ENCODE measurements around the gene FIBP. TPM values are rescaled to one million over a fixed set of nuclear protein-coding genes. Genes with fewer than 3 reads are reported as not detected.

FIBP gene
- total RNA-seq, 1 experiment from 2014 or later: 80.8 TPM

DNA sequence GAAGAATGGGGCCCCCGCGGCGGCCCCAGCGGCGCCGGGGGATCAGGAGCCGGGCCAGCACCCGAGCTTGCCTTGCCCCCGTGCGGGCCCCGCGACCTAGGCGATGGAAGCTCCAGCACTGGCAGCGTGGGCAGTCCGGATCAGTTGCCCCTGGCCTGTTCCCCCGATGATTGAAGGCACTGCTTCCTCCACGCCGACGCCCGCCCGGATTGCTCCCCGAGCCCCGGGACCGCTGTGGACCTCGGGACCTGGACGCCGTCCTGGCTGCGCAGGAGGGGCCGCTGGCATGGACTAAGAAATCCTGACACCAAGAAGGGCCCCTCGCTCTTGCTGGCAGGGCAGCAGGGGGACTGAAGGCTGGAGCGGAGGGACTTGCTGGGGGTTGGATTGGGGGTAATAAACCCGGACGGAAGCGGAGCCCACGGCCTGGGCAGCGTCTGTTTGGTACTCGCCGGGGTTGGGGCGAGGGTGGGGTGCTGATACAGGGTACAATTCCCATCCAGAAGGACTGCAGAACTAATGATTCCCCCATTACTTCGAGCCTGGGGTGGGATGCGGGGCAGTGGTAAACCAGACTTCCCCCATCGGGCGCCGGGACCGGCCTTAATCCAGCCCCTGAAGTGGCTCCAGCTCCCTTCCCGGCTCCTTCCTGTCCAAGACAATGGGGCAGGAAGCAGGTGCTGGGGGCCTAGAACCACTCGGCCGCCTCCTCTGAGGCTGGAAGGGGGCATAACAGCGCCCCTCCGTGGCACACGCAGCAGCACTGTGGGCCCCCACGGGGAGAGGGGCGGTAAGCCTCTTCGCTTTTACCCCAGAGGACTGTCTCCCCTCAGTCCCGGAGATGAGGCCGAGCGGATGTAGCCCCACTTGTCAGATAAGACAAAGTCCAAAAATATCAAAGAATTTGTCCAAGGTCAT is 3.2 kb upstream of the FIBP start:
- H3K27me3 Mint-ChIP-seq (ENCODE audit: insufficient read depth, unreplicated experiment): no peaks in the 10 kb centered on the region
- DNase-seq (ENCODE audit: unreplicated experiment): peak; percentile 41
- peak overlapping the region; percentile 90 for H3K27ac Mint-ChIP-seq (ENCODE audit: low read depth, unreplicated experiment)
- TF ChIP-seq, protein P1, sequence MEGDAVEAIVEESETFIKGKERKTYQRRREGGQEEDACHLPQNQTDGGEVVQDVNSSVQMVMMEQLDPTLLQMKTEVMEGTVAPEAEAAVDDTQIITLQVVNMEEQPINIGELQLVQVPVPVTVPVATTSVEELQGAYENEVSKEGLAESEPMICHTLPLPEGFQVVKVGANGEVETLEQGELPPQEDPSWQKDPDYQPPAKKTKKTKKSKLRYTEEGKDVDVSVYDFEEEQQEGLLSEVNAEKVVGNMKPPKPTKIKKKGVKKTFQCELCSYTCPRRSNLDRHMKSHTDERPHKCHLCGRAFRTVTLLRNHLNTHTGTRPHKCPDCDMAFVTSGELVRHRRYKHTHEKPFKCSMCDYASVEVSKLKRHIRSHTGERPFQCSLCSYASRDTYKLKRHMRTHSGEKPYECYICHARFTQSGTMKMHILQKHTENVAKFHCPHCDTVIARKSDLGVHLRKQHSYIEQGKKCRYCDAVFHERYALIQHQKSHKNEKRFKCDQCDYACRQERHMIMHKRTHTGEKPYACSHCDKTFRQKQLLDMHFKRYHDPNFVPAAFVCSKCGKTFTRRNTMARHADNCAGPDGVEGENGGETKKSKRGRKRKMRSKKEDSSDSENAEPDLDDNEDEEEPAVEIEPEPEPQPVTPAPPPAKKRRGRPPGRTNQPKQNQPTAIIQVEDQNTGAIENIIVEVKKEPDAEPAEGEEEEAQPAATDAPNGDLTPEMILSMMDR (IDR thresholded peaks at IDR 0.05; ENCODE audit: unreplicated experiment): no peak
- CTCF ChIA-PET: interaction anchor here (0.6 to 9.0 kb wide), 9 partner anchors 9 to 124 kb away, joined by 3 to 203 read pairs (median 5); partner anchors contain the start of gene FOSL1
- intact Hi-C loops (cut with micrococcal nuclease): loop anchor here (1.0 kb wide), 1 partner anchor 20 kb away; no protein-coding TSS in a partner anchor
- peak overlapping the region; percentile 90 for H3K4me3 Mint-ChIP-seq (ENCODE audit: unreplicated experiment)
- BruUV-seq (replicated peaks): TSS peak; percentile 68
- peaks cover 41% of the 10 kb centered on the region for H3K4me1 Mint-ChIP-seq (ENCODE audit: insufficient read depth, unreplicated experiment)
- POLR2A ChIA-PET: interaction anchor here (0.6 to 9.9 kb wide), 31 partner anchors 8 to 877 kb away, joined by 3 to 222 read pairs (median 5); partner anchors contain the start of genes BANF1, C11orf68, CFL1 and EIF1AD
- H3K9me3 Mint-ChIP-seq (ENCODE audit: unreplicated experiment): no peaks in the 10 kb centered on the region
- peaks cover 72% of the 10 kb centered on the region for H3K36me3 Mint-ChIP-seq (ENCODE audit: insufficient read depth, unreplicated experiment)

DNA sequence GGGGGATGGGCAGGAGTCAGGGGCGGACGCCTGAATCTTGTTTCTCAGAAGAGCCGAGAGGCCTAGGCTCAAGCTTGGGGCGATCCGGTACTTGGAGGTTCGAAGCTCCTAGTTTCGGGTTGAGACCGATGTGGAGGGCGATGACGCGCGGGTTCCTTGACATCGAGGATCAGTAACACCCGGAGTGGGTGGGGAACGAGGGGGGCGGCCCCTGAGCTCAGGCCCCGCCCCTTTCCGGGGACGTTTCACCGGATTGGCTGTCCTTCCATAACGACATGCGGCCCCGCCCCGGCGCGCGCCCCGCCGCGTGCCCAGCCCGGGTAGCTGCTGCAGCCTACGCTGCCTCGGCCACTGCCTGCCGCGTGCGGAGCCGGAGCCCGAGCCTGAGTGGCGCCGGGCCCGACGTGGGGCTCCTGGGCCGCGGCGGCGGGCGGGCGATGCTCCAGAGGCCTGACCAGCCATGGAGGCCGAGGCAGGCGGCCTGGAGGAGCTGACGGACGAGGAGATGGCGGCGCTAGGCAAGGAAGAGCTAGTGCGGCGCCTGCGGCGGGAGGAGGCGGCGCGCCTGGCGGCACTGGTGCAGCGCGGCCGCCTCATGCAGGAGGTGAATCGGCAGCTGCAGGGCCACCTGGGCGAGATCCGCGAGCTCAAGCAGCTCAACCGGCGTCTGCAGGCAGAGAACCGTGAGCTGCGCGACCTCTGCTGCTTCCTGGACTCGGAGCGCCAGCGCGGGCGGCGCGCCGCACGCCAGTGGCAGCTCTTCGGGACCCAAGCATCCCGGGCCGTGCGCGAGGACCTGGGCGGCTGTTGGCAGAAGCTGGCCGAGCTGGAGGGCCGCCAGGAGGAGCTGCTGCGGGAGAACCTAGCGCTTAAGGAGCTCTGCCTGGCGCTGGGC is 2.3 kb upstream of the FIBP start, which contains the start of gene CCDC85B:
TSS of gene CCDC85B (plus strand) at position 350 of the 895 bp plus-strand sequence. CDS start at position 461, 111 bp downstream.
- Mint-ChIP-seq H3K36me3 (ENCODE audit: insufficient read depth, unreplicated experiment) (peaks cover 74% of the 10 kb centered on the region), H3K4me1 (ENCODE audit: insufficient read depth, unreplicated experiment) (peaks cover 32% of the 10 kb centered on the region), H3K27ac (ENCODE audit: low read depth, unreplicated experiment) (peak within 1 kb of the TSS; percentile 90), H3K9me3 (ENCODE audit: unreplicated experiment) (no peaks in the 10 kb centered on the region), H3K27me3 (ENCODE audit: insufficient read depth, unreplicated experiment) (no peaks in the 10 kb centered on the region), H3K4me3 (ENCODE audit: unreplicated experiment) (peak within 1 kb of the TSS; percentile 90)
- ChIA-PET CTCF (interaction anchor here (0.6 to 9.0 kb wide), 14 partner anchors 8 to 380 kb away, joined by 3 to 203 read pairs (median 5); partner anchors contain the start of genes FOSL1 and MUS81), POLR2A (interaction anchor here (0.6 to 9.9 kb wide), 39 partner anchors 9 to 876 kb away, joined by 3 to 222 read pairs (median 4); partner anchors contain the start of genes BANF1, C11orf68, CFL1 and DPF2)
- TF ChIP-seq, protein P1 (IDR thresholded peaks at IDR 0.05; ENCODE audit: unreplicated experiment): no peak
- DNase-seq (ENCODE audit: unreplicated experiment): peak; percentile 95
- intact Hi-C loops (cut with micrococcal nuclease): loop anchor here (1.0 kb wide), 2 partner anchors 9 to 21 kb away; no protein-coding TSS in a partner anchor
- BruUV-seq (replicated peaks): no TSS peak

DNA sequence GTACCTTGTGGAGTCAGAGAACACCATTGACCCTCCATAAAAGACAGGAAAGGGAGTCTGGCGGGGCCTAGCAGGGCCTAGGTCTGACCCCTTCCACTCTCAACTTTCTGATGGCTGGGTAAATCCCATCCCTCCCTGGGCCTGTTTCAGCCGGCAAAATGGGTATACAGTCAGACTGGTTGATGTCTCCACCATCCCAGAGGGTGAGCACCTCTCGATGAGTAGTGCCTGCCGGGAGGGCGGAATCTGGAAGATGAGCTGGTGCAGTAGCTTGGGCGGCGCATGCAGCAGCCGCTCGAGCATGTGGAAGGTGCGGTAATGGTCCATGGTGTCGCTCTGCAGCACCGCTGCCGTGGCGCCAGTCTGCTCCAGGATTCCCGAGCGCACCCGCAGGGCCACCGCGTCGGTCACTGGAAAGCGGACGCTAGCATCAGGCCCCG is 528 bp downstream of the FIBP start:
- POLR2A ChIA-PET: interaction anchor here (0.6 to 9.9 kb wide), 23 partner anchors 9 to 593 kb away, joined by 3 to 222 read pairs (median 13); partner anchors contain the start of genes BANF1, C11orf68, CFL1 and DPP3
- BruUV-seq (replicated peaks): TSS peak; percentile 1
- Mint-ChIP-seq H3K36me3 (ENCODE audit: insufficient read depth, unreplicated experiment) (peaks cover 61% of the 10 kb centered on the region), H3K9me3 (ENCODE audit: unreplicated experiment) (no peaks in the 10 kb centered on the region), H3K4me1 (ENCODE audit: insufficient read depth, unreplicated experiment) (peaks cover 26% of the 10 kb centered on the region), H3K4me3 (ENCODE audit: unreplicated experiment) (peak overlapping the region; percentile 90), H3K27ac (ENCODE audit: low read depth, unreplicated experiment) (peak overlapping the region; percentile 90), H3K27me3 (ENCODE audit: insufficient read depth, unreplicated experiment) (no peaks in the 10 kb centered on the region)
- TF ChIP-seq, protein P1 (IDR thresholded peaks at IDR 0.05; ENCODE audit: unreplicated experiment): no peak
- DNase-seq (ENCODE audit: unreplicated experiment): no peak
- intact Hi-C loops (cut with micrococcal nuclease): loop anchor here (1.0 to 2.0 kb wide), 2 partner anchors 73 to 102 kb away; partner anchors contain the start of gene SART1
- CTCF ChIA-PET: interaction anchor here (0.6 to 9.0 kb wide), 27 partner anchors 9 to 441 kb away, joined by 3 to 203 read pairs (median 5); partner anchors contain the start of genes CATSPER1, CTSW, KAT5 and MUS81

All from MCF 10A (cell line).